Heart right ventricle (tissue), 16 donors: Measurements from ENCODE around the gene NPBWR2. TPM values are rescaled to one million over a fixed set of nuclear protein-coding genes. Genes with fewer than 3 reads are reported as not detected.

Experiments used
- ATAC-seq, 8 donors: fragments of 200-7000 bp; cut with Tn5 transposase; one replicate each; pipeline ENCODE4 v1.9.1; 2020; ENCODE audit warnings: mild to moderate bottlenecking in 8 of 8, moderate library complexity in 8 of 8, moderate number of reproducible peaks in 1 of 8
- DNase-seq, 2 donors: peaks; one replicate each; pipeline ENCODE4 v3.0.0-alpha.2; 2020
- H3K27ac ChIP-seq, 10 donors: fragments of 200-600 bp; sonication (generic) in 2 of 10; one replicate each; pipeline versions ENCODE4 v1.5.0 to v1.8.0; 2020 to 2022; ENCODE audit warnings: mild to moderate bottlenecking in 3 of 10
- H3K27me3 ChIP-seq, 7 donors: fragments of 200-600 bp; one replicate each; pipeline ENCODE4 v1.8.0; 2021 to 2022; ENCODE audit warnings: mild to moderate bottlenecking in 2 of 7
- H3K36me3 ChIP-seq, 9 donors: fragments of 200-600 bp; sonication (generic) in 1 of 9; one replicate each; pipeline versions ENCODE4 v1.5.0 to v1.8.0; 2020 to 2022; ENCODE audit warnings: mild to moderate bottlenecking in 2 of 9
- H3K4me1 ChIP-seq, 9 donors: fragments of 200-600 bp; sonication (generic) in 1 of 9; one replicate each; pipeline versions ENCODE4 v1.5.0 to v1.8.0; 2020 to 2022; ENCODE audit warnings: mild to moderate bottlenecking in 4 of 9
- H3K4me3 ChIP-seq, 10 donors: fragments of 200-600 bp; sonication (generic) in 2 of 10; one replicate each; pipeline versions ENCODE4 v1.5.0 to v1.8.0; 2020 to 2022; ENCODE audit warnings: mild to moderate bottlenecking in 7 of 10, moderate library complexity in 2 of 10
- H3K9me3 ChIP-seq, 11 donors: fragments of 200-600 bp in 10 of 11; sonication (generic) in 2 of 11; one replicate each; pipeline versions ENCODE4 v1.5.0 to v1.8.0; 2013 to 2022; ENCODE audit warnings: mild to moderate bottlenecking in 2 of 11, control low read depth in 1 of 11, moderate library complexity in 1 of 11
- CTCF ChIP-seq, 9 donors: fragments of 200-600 bp; sonication (generic) in 2 of 9; IDR thresholded peaks; one replicate each; pipeline versions ENCODE4 v1.5.0 to v1.8.0; 2021 to 2022; ENCODE audit warnings: antibody characterized with exemption in 9 of 9, mild to moderate bottlenecking in 5 of 9, moderate library complexity in 1 of 9
- WGBS, 2 donors: extraction: QIAGEN DNeasy Blood & Tissue Kit; methylation state at CpG; one replicate each; pipeline ENCODE4 v1.1.7; 2013; ENCODE audit warnings: inconsistent platforms in 1 of 2; 5-methylcytosine and 5-hydroxymethylcytosine counted together
- intact Hi-C, 10 donors: fragments of 100-400 bp; cut with DNase I; formaldehyde crosslinking; loops; one replicate each; pipeline versions ENCODE4 v1.11.1 to v1.14.2; 2022
- polyA plus RNA-seq, 2 donors: library from polyadenylated mRNA; stranded (reverse); fragments of 200-250 nt; gene quantifications; one replicate each; pipeline ENCODE4 v1.2.3, GENCODE V29; 2013
- total RNA-seq, 10 donors: library from RNA; stranded (reverse); fragmentation: NEBNext Ultra II Directional in 3 of 10; extraction: Animal tissue kit (Norgen Biotek cat#: 25700) in 3 of 10; gene quantifications; one replicate each; pipeline versions ENCODE4 v1.2.1 to v1.2.4, GENCODE V29; 2021 to 2023
- donor health status: Arrhythmogenic right ventricular cardiomyopathy.
- donor health status: ischemic (EF 13 %, LVEDD 7.1; RV severe dilation, severe dysfunction).
- donor health status: healthy with polysubstance abuse.
- donor health status: DM: no; HTN: yes; CAD: no.
- donor health status: DM: no; HTN: no; CAD: no.
- donor health status: ischemic (EF 25% LVEDD 6.9; RV normal size, moderate dysfunction).
- donor health status: ischemic (EF 25% LVEDD 5.7; RV mildly dilated, moderate dysfunction).
- donor health status: healthy.
- donor health status: DM: yes; HTN: yes; CAD: no.
- donor health status: Ischemic cardiomyopathy.
- donor health status: ischemic (EF 35%, LVEDD 5.7; RV mildly dilated, moderate dysfunction).
- donor health status: nonischemic (EF 11% LVEDD 7.7; RV severe dilation, severe dysfunction).
- donor health status: DM: yes; HTN: yes; CAD: no.
- donor health status: PGD.
- donor health status: ischemic (EF 29% LVEDD 5.4; RV normal size, mild dysfunction).
- donor health status: nonischemic (EF 23%, LVEDD 6.1; RV moderate dilation, normal function).

The NPBWR2 gene
- total and polyA plus RNA-seq, 12 donors: not detected

- Histone ChIP-seq H3K9me3 (no peaks in the 10 kb centered on the region), H3K4me1 (no peaks in the 10 kb centered on the region), H3K27ac (no peak overlapping the region), H3K27me3 (peaks cover 0 to 20% (median 8%) of the 10 kb centered on the region in 7 donors), H3K36me3 (no peaks in the 10 kb centered on the region), H3K4me3 (no peak overlapping the region)
- 89 to 96% methylated on average over 10 of the region's 10 CpGs for WGBS, 2 donors
- ATAC-seq: no peak
- DNase-seq: no peak
- no peak for TF ChIP-seq CTCF (IDR thresholded peaks at IDR 0.05)
- intact Hi-C loops: no loop called here
Measured at GRCh38 chr20:64110411-64111068, 3.2 kb upstream of the NPBWR2 start.

- ATAC-seq (no peak), DNase-seq (no peak)
- no peak overlapping the region for H3K27ac ChIP-seq
- H3K9me3 ChIP-seq: no peaks in the 10 kb centered on the region
- intact Hi-C loops: no loop called here
- peaks cover 0 to 20% (median 8%) of the 10 kb centered on the region in 7 donors for H3K27me3 ChIP-seq
- H3K4me3 ChIP-seq: no peak overlapping the region
- no peaks in the 10 kb centered on the region for H3K4me1 ChIP-seq
- 69 to 75% methylated on average over 16 of the region's 16 CpGs for WGBS, 2 donors
- no peak for TF ChIP-seq CTCF (IDR thresholded peaks at IDR 0.05)
- H3K36me3 ChIP-seq: no peaks in the 10 kb centered on the region
Measured at GRCh38 chr20:64109831-64110391, 2.5 kb upstream of the NPBWR2 start.

- no peaks in the 10 kb centered on the region for H3K9me3 ChIP-seq
- no peaks in the 10 kb centered on the region for H3K4me1 ChIP-seq
- no peak overlapping the region for H3K27ac ChIP-seq
- H3K27me3 ChIP-seq: peaks cover 1 to 23% (median 11%) of the 10 kb centered on the region in 7 donors
- no peak for ATAC-seq
- no peak for DNase-seq
- no peak overlapping the region for H3K4me3 ChIP-seq
- no peak for TF ChIP-seq CTCF (IDR thresholded peaks at IDR 0.05)
- WGBS, 2 donors: 75 to 80% methylated on average over 25 to 26 of the region's 26 CpGs
- intact Hi-C loops: no loop called here
- no peaks in the 10 kb centered on the region for H3K36me3 ChIP-seq
Measured at GRCh38 chr20:64108731-64109681, 1.6 kb upstream of the NPBWR2 start.

GRCh38 chr20:64107736-64108457 is 532 bp upstream of the NPBWR2 start:
- Histone ChIP-seq H3K36me3 (no peaks in the 10 kb centered on the region), H3K4me1 (no peaks in the 10 kb centered on the region), H3K27me3 (peaks cover 9 to 34% (median 20%) of the 10 kb centered on the region in 7 donors), H3K4me3 (no peak overlapping the region), H3K27ac (no peak overlapping the region), H3K9me3 (no peaks in the 10 kb centered on the region)
- DNase-seq: no peak
- no peak for ATAC-seq
- no peak for TF ChIP-seq CTCF (IDR thresholded peaks at IDR 0.05)
- WGBS, 2 donors: 61 to 67% methylated on average over 19 of the region's 19 CpGs
- intact Hi-C loops: no loop called here
